ENCODE measurements around the gene PARD3B.

GRCh38 chr2:204892506-204893255, 347.4 kb downstream of the PARD3B start:
- TF ChIP-seq, protein P1, sequence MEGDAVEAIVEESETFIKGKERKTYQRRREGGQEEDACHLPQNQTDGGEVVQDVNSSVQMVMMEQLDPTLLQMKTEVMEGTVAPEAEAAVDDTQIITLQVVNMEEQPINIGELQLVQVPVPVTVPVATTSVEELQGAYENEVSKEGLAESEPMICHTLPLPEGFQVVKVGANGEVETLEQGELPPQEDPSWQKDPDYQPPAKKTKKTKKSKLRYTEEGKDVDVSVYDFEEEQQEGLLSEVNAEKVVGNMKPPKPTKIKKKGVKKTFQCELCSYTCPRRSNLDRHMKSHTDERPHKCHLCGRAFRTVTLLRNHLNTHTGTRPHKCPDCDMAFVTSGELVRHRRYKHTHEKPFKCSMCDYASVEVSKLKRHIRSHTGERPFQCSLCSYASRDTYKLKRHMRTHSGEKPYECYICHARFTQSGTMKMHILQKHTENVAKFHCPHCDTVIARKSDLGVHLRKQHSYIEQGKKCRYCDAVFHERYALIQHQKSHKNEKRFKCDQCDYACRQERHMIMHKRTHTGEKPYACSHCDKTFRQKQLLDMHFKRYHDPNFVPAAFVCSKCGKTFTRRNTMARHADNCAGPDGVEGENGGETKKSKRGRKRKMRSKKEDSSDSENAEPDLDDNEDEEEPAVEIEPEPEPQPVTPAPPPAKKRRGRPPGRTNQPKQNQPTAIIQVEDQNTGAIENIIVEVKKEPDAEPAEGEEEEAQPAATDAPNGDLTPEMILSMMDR (conservative IDR thresholded peaks at IDR 0.05; ENCODE audit: low read depth in 2 of 2) = no peak
- TF ChIP-seq EZH2phosphoT487 (IDR thresholded peaks at IDR 0.05; ENCODE audit: unreplicated experiment) (no peak), JUNB (IDR thresholded peaks at IDR 0.05; ENCODE audit: unreplicated experiment) (no peak), POLR2AphosphoS5 (IDR thresholded peaks at IDR 0.05; ENCODE audit: low read depth) (no peak), EZH2 (IDR thresholded peaks at IDR 0.05; ENCODE audit: low read depth, unreplicated experiment) (no peak), REST (IDR thresholded peaks at IDR 0.05; ENCODE audit: unreplicated experiment) (no peak), CREB1 (CRISPR knock-in tag; IDR thresholded peaks at IDR 0.05; ENCODE audit: low read depth) (no peak), ZNF331 (CRISPR knock-in tag; IDR thresholded peaks at IDR 0.05; ENCODE audit: low read depth) (no peak), STAT1 (IDR thresholded peaks at IDR 0.05; ENCODE audit: unreplicated experiment) (no peak)
